T-helper 2 cell (primary cell): ENCODE data around the gene ANKRD18A.
"Not testable (repeated sequence)": the region's sequence is repeated elsewhere in the genome, so short reads cannot be mapped to it uniquely, and the experiment has no call there.

Source experiments
- DNase-seq, 5 experiments: peaks; one replicate each; pipeline versions ENCODE4 v3.0.0 to v3.0.0-alpha.2; 2012 to 2022

ANKRD18A gene

DNA sequence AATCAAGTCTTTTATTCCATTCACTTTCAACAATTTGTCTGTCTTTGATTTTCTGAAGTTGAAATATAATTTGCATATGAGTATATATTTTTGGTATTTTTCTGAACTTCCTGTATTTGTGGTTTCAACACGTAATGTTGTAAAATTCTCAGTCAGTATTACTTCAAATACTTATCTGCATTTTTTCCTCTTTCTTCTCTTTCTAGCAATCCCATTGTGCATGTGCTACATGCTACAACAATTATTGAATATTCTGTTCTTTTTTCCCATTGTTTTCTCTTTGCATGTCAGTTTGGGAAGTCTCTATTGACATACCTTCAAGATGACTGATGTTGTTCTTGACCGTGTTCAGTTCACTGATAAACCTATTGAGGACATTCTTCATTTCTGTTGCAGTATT, 5.6 kb upstream of the ANKRD18A start:
- no peak for DNase-seq

DNA sequence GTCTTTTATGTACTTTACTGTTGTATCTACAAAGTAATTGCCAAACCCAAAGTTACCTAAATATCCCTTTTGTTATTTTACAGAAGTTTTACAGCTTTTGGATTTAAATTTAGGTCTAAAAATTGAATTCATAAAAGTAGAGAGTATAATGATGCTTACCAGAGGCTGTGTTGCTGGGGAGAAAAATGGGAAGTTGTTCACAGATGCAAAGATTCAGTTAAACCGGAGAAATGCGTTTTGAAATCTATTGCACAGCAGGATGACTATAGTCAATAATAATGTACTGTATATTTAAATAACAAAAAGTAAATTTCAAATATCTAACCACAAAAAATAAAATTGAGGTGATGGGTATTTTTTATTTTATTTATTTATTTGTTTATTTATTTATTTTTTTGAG, 2.6 kb upstream of the ANKRD18A start:
- no peak for DNase-seq

DNA sequence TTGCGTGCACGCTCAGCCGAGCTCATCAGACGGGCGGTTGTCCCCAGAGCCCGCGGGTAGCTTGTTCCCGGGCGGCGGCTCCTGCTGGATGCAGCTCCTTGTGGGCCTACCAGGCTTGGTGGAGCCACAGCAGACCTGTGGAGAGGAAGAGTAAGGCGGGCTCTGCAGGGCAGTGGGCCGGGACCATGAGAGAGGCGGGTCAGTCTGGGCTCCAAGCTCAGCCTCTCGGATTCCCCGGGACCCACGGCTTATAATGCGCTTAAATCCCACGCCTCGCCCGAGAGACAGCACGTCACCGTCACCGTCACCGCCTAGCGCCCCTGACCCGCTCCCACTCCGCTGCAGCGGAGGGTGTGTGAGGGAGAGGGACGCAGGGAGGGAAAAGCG, 1.9 kb upstream of the ANKRD18A start:
- peak in 1 of 5 experiments; percentile 21 for DNase-seq

DNA sequence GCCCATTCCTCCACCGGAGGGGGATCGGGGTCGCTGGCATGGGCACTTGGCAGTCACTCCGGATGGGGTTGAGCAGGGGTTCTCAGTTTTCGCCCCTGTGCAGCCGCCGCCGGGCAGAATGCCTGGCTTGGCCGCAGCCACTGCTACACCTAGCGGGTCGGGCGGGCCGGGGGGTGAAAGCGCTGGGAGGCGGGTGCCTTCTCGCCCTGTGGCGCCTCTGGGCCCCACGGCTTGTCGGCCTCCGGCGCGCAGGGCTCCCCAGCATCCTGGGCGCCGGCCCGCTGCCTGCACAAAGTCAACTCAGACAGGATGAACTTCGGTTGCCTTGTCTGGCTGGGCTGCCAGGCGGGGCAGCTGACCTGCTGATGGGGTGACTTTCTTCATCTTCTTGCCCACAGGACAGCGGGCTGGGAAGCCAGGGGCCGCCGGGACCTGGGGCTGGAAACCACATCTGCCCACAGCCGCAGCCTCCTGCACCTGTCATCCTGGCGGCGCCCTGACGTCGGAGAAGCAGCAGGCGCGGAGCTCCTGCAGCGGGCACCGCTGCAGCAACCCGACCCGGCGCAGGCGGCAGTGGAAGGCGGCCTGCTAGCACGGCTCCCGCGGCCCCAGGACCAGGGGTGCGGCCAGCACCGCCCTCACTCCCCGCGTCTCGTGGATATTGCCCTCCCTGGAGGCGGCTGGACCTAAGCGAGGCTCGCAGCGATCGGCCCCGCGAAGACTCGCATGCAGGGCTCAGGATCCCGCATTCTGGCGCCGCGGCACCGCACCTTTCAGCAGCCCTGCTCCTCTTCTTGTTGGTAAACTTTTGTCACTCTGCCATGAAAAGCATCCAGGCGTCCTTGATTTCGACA, 1.3 kb upstream of the ANKRD18A start:
- DNase-seq = peak in 4 of 5 experiments; percentile 18 to 67 (median 32)

DNA sequence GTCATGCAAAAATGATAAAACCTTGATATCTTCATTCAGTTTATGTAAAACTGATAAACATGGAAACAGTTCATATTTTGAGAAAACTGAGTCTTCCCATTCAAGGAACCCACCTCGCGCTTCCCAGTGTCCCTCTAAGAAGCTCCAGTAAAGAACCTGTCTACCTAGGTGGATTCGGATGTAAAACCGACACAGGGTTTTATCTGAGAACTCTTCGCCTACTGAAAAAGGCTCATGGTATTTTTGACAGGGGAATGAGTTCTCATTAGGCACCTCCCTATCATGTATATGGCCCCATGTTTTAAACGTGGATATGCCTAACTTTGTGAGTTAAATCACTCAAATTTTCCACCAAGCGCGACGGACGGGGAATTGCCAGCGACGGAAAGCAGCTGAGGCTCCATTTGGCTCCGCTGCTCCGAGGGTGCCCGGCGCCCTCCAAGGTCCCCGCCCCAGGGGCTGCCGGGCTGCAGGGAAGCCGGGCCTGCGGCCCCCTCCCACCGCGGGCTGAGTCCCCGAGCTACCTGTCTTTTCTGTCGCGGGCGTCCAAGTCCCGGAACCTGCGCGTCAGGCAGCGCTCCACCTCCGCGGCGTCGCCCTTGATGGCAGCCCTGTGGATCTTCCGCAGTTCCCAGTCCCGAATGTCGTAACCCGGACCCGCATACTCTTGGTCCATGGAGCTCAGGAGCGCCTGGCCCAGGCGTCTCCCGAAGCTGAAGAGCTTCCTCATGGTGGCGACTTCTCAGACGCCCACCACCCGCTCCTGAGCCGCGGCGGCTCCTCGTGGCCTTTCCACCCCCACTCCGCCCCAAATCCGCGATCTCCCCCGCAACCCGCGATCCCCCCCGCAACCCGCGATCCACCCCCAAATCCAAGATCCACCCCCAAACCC, 594 bp downstream of the ANKRD18A start:
- peak in 3 of 5 experiments; percentile 12 to 16 (median 13) for DNase-seq

DNA sequence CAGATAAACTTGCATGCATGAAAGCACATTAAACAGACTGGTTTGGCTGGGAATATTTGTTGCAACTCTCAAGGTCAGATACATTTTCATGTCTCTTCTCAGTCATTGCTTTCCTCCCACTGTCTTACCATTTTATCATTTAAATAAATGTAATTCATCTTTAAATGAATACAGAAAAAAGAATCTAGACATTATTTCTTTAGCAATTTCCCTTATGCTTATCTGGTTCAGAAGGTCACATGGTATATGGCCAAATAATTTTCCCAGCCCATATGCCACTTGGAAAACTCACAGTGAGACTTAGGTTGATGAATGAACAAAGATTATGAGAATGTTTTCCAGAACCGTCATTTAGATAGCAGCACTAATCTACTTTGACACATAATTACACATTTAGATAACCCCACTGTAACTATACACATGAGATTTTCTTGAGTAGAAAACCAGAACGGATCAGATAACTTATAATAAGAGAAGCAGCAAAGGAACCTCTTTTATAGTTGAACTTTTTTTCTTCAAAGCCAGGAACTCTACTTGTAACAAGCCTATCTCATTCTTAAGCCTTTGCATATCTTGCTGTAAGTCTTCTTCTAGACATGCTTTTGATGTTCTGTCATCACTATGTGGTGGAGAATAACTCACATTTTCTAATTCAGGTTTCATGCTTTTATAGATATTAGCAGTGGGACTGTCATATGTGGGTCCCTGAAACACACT, 22.2 kb downstream of the ANKRD18A start:
- not testable (repeated sequence) for DNase-seq

DNA sequence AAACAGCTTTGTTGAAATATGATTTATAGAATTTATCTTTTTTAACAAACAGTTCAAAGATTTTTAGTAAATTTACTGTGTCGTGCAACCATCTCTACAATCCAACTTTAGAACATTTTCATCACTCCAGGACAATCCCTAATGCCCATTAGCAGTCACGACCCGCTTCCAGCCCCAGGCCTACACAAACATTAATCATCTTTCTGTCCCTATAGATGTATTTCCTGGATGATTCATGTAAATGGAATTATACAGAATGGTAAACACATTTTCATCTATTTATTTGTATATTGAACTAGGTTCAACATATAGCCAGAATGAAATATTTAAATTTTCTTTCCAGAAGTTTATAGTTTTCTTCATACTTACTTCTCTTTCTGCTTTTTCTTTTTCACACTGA, 25.3 kb downstream of the ANKRD18A start:
- not testable (repeated sequence) for DNase-seq

DNA sequence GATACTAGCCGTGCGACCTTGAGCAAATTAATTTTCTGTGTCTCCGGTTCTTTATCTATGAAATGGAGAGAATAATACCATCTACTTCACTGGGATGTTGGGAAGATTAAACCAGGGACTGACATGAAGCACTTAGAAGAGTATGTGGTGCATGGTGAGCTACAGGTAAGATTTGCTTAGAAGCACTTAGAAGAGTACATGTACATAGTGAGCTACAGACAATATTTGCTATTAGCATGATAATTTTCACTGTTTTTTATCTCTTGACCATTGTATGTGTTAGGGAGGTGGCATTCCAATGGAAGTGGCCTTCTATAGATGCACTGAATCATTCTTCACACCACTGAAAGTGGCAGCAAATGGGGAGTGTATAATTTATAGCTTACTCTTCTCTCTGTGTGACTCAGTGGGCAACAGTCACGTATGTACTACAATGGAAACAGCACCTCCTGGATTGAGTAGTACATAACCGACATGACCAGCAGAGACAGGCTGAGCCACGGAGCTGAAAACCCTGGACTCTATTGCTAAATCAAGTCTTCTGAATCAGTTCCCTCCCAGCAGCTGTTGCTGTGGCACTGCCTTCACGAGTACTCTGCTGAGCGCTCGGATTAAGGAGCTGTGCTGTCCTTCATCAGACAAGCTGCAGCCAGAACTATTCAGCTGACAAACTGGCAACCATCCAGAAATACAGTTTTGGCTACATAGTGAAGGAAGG, 28.9 kb downstream of the ANKRD18A start:
- not testable (repeated sequence) for DNase-seq

DNA sequence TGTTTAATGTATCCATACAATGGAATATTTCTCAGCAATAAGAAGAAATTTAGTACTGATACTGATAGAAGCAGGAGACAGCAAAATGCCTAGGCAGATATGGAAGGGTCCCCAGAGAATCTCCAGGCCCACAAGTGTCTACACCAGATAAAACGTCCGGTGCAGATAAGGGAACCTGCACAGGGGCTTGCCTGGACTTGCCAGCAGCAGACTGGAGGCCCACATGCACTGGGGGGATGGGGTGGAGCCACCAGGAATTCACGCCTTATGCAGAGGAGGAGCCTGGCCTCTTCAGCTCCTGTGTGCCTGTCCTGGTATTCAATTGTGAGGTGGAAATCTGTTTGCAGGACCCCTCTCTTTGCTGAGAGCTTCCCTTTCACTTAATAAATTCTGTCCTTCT, 36.6 kb downstream of the ANKRD18A start:
- not testable (repeated sequence) for DNase-seq

DNA sequence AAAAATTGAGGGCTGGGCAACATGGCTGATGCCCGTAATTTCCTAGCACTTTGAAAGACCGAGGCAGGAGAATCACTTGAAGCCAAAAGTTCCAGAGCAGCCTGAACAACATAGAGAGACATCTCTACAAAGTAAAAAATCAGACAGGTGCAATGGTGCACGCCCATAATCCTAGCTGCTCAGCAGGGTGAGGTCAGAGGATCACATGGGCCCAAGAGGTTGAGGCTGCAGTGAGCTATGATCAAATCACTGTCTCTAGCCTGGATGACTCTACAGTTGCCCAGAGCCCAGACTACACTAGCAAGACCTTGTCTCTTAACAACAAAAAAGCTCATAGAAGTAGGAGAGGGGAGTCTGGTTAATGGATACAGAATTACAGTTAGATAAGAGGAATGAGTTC, 40.3 kb downstream of the ANKRD18A start:
- DNase-seq = not testable (repeated sequence)

DNA sequence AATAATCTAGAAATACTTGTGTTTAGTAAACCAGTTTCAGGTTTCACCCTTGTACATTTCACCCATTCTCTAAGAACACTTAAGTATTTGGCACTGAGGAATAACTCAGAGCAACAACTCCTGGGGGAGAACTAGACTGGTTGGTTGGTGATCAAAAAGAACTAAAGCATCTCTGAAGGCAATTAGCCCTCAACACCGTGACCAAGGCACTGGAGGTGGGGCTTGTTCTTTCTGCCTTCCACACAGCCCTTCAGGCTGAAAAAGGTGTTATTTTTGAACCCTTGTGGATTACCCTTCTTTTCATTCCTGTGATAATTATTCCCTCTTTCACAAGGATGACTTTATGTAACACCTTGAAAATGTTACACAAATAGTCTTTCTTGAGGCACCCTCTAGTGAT, 44.2 kb downstream of the ANKRD18A start:
- peak in 1 of 5 experiments; percentile 10 for DNase-seq

DNA sequence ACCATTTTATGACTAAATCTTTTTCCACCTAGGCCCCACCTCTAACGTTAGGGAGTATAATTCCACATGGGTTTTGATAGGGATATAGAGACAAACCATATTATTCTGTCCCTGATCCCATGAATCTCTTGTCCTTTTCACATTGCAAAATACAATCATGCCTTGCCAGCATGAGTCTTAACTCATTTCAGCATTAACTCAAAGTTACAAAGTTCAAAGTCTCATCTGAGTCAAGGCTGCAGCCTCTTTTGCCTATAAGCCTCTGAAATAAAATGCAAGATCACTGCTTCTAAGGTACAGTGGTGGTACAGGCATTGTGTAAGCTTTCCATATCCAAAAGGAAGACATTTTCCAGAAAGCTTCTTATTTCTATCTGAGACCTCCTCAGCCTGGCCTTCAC, 54.3 kb downstream of the ANKRD18A start:
- DNase-seq = not testable (repeated sequence)

DNA sequence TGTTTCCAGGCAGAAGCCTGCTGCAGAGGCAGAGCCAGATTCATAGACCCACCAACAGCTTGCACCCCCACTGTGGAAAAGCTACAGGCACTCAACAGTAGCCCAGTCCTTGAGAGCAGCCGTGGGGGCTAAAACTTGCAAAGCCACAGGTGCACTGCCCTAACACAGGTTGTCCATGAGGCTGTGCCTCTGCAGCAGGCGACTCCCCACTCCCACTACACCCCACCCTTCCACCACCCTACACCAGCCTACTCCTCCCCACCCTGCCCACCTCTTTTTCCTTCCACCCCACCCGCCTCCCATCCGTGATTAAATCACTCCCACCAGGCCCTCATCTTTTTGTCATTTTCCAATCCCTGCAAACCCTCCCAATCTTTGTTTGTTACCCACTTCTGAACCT, 55.2 kb downstream of the ANKRD18A start:
- DNase-seq = not testable (repeated sequence)

DNA sequence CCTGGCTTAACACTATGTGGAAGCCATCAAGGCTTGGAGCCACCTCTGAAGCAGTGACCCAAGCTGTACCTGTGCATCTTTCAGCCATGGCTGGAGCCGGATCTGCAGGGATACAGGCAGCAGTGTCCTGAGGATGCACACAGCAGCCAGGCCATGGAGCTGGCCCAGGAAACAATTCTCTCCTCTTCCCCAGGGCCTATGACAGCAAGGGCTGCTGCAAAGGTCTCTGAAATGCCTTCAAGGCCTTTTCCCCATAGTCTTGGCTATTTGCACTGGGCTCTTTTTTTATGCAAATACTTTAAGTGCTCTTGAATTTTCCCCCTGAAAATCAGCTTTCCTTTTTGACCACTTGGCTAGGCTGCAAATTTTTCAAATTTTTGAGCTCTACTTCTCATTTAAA, 56.5 kb downstream of the ANKRD18A start:
- DNase-seq = not testable (repeated sequence)

DNA sequence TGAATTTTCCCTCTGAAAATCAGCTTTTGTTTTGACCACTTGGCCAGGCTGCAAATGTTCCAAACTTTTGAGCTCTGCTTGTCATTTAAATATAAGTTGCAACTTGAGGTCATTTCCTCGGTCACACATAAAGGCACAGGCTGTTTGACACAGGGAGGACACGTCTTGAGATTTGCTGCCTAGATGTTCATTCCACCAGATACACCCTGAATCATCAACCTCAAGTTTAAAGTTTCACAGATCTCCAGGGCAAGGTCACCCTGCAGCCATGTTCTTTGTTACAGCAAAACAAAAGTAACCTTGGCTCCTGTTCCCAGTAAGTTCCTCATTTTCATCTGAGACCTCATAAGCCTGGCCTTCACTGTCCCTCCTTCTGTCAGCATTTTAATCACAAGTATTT, 59.3 kb downstream of the ANKRD18A start:
- not testable (repeated sequence) for DNase-seq

DNA sequence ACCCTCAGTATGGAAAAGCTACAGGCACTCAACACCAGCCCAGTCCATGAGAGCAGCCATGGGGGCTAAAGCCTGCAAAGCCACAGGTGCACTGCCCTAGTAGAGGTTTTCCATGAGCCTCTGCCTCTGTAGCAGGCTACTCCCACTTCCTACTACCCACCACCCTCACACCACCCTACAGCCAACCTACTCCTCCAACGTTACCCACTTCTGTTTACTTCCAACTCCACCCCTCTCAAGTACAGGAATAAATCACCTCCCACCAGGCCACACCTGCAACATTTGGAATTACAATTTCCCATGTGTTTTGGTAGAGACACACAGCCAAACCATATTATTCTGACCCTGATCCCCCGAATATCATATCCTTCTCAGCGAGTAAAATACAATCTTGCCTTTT, 61.2 kb downstream of the ANKRD18A start:
- DNase-seq = not testable (repeated sequence)

DNA sequence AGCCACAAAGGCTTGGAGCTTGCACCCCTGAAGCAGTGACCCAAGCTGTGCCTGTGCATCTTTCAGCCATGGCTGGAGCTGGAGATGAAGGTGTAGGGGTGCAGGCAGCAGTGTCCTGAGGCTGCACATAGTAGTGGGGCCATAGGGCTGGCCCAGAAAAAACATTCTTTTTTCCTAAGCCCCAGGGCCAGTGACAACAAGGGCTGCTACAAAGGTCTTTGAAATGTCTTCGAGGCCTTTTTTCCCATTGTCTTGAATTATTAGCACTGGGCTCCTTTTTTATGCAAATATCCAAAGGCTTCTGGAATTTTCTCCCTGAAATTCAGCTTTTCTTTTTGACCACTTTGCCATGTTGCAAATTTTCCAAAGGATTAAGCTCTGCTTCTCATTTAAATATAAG, 62.6 kb downstream of the ANKRD18A start:
- DNase-seq = not testable (repeated sequence)

DNA sequence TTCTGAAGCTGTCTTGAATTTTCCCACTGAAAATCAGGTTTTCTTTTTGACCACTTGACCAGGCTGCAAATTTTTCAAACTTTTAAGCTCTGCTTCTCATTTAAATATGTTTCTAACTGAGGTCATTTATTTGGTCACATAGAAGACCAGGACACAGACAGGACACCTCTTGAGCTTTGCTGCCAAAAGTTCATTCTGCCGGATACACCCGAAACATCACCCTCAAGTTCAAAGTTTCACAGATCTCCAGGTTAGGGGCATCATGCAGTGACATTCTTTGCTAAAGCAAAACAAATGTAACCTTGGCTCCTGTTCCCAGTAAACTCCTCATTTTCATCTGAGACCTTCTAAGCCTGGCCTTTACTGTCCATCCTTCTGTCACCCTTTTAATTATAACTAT, 65.4 kb downstream of the ANKRD18A start:
- DNase-seq = not testable (repeated sequence)

DNA sequence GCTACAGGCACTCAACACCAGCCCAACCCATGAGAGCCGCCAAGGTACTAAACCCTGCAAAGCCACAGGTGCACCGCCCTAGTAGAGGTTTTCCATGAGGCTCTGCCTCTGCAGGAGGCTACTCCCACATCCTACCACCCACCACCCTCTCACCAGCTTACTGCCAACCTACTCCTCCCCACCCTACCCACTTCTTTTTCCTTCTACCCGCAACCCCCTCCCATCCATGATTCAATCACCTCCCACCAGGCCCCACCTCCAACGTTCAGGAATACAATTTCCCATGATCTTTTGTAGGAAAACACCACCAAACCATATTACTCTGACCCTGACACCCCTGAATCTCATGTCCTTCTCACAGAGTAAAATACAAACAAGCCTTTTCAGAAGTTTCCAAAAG, 67.4 kb downstream of the ANKRD18A start:
- DNase-seq = not testable (repeated sequence)

DNA sequence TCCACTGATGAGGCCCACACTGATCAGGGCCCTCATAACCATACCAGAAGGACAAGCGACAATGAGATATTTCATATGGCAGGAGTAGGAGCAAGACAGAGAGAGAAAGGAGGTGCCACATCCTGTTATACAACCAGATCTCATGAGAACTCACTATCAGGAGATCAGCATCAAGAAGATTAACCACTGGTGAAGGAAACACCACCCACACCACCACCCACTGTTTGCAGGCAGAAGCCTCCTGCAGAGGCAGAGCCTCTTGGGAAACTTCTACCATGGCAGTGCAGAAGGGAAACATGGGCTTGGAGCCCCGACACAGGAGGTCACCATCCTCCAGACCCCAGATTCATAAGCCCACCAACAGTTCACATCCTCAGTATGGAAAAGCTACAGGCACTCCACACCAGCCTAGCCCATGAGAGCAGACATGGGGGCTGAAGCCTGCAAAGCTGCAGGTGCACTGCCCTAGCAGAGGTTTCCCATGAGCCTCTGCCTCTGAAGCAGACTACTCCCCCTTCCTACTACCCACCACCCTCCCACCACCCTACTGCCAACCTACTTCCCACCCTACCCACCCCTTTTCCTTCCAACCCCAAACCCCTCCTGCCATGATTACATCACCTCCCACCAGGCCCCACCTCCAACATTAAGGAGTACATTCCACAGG, 73.8 kb downstream of the ANKRD18A start:
- peak in 2 of 5 experiments; percentile 19 to 92 for DNase-seq

DNA sequence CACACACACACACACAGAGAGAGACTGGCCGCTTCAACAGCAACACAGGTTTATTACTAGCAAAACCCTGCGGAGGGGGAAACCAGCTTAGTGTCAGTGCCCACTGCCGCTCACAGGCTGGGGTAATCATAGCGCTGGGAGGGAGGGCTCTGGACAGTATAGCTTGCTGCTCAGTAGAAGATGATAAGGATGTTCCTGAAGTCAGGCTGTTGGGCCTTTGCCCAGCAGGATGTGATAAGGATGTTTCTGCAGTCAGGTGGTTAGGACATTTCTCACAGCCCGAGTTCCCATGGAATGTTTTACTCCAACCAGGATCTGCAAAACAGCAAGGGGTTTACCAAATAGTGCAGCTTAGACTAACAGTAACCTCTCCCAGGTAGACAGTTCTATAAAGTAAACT, 79.9 kb downstream of the ANKRD18A start:
- DNase-seq = not testable (repeated sequence)

DNA sequence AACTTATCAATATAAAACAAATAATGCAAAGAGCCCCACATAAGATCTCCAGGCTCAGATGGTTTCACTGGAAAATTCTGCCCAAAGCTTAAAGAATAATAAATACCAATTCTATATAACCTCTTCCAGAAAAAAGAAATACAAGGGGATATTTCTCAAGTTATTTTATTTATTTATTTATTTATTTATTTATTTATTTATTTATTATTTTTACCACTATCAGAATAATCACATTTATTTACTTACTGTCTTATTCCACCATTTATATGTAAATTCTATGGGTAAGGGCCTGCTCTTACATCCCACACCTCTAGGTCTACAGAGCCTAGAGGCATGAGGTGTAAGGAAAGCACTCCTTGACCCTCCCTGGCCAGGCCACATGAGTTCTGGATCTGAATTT, 91.1 kb downstream of the ANKRD18A start:
- DNase-seq = no peak
